PFSK-1 (cell line): ENCODE results near the gene KLF3.

ENCODE experiments used
- FOXP2 ChIP-seq: optimal IDR thresholded peaks from 2 replicates; pipeline ENCODE3; 2011; ENCODE audit warnings: borderline replicate concordance, control low read depth, inconsistent platforms; ENCODE audit not compliant: insufficient read depth; ENCODE audit errors: extremely low read length, extremely low read depth
- POLR2AphosphoS5 ChIP-seq: IDR thresholded peaks from 2 replicates; pipeline ENCODE4 v1.6.1; 2012; ENCODE audit warnings: low read depth, mild to moderate bottlenecking, control low read depth, low read length, moderate library complexity
- SIN3A ChIP-seq: IDR thresholded peaks from 2 replicates; pipeline ENCODE4 v1.6.1; 2012; ENCODE audit warnings: mild to moderate bottlenecking, low read length, moderate library complexity, borderline replicate concordance; ENCODE audit not compliant: insufficient read depth
- TAF1 ChIP-seq: IDR thresholded peaks from 2 replicates; pipeline ENCODE4 v1.6.1; 2012; ENCODE audit warnings: low read length, control low read depth, borderline replicate concordance; ENCODE audit not compliant: insufficient read depth
- TF ChIP-seq, protein P1 (sequence below), 2 experiments: IDR thresholded peaks; 2 replicates each; pipeline versions ENCODE4 v1.6.1 to v1.8.0; 2011 to 2012; ENCODE audit warnings: low read depth in 2 of 2, low read length in 2 of 2, control low read depth in 1 of 2, inconsistent platforms in 1 of 2, mild to moderate bottlenecking in 1 of 2, moderate library complexity in 1 of 2; ENCODE audit not compliant: insufficient read depth in 1 of 2

The KLF3 gene

DNA sequence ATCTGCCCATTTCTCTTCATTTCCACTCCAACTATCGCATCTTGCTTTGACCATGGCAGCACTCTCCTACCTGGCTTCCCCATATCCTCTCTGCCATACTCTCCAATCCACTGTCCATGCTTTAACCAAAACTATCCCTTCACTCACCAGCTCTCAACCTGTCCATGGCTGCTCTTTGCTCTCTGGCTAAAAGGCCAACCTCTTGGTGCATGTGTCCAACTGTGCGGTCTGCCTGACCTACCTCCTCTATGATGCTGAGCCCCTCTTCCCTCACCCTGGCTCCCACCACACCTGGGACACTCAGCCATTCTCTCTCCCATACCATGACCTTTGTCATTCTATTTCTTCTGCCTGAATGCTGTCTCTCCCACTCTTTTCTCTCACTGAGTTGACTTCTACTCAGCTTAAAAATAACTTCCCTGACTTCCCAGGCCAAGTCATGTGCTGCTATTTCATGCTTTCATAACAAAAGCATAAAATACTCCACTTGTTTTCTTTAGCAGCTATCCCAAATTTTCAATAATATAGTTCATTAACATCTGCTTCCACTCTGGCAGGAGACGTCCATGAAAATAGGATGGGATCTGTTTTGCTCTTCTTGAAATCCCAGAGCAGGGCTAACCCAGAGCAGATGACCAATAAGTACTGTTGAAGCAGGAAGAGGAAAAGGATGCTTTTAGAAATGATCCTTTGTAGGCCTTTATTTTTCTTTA, 29.8 kb upstream of the KLF3 start:
- TF ChIP-seq, protein P1, sequence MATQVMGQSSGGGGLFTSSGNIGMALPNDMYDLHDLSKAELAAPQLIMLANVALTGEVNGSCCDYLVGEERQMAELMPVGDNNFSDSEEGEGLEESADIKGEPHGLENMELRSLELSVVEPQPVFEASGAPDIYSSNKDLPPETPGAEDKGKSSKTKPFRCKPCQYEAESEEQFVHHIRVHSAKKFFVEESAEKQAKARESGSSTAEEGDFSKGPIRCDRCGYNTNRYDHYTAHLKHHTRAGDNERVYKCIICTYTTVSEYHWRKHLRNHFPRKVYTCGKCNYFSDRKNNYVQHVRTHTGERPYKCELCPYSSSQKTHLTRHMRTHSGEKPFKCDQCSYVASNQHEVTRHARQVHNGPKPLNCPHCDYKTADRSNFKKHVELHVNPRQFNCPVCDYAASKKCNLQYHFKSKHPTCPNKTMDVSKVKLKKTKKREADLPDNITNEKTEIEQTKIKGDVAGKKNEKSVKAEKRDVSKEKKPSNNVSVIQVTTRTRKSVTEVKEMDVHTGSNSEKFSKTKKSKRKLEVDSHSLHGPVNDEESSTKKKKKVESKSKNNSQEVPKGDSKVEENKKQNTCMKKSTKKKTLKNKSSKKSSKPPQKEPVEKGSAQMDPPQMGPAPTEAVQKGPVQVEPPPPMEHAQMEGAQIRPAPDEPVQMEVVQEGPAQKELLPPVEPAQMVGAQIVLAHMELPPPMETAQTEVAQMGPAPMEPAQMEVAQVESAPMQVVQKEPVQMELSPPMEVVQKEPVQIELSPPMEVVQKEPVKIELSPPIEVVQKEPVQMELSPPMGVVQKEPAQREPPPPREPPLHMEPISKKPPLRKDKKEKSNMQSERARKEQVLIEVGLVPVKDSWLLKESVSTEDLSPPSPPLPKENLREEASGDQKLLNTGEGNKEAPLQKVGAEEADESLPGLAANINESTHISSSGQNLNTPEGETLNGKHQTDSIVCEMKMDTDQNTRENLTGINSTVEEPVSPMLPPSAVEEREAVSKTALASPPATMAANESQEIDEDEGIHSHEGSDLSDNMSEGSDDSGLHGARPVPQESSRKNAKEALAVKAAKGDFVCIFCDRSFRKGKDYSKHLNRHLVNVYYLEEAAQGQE (IDR thresholded peaks at IDR 0.05; ENCODE audit: insufficient read depth in 1 of 2, low read depth in 2 of 2, low read length in 2 of 2): no peak
- TF ChIP-seq FOXP2 (no peak), TAF1 (no peak), POLR2AphosphoS5 (no peak), SIN3A (no peak)

DNA sequence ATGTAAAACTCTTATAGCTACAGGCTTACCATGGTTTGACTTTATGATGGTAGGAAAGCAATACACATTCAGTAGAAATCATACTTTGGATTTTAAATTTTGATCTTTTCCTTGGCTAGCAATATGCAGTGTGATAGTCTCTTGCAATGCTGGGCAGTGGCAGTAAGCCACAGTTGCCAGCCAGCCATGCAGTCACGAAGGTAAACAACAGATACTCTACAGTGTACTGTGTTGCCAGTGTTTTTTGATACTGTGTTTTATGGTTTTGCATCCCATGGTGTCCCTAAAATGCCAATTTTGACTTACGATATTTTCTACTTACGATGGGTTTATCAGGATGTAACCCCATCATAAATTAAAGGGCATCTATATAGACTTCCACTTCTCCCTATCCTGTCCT, 24.8 kb upstream of the KLF3 start:
- TF ChIP-seq POLR2AphosphoS5 (no peak), FOXP2 (no peak), TAF1 (no peak), SIN3A (no peak)
- TF ChIP-seq, protein P1 (IDR thresholded peaks at IDR 0.05; ENCODE audit: insufficient read depth in 1 of 2, low read depth in 2 of 2, low read length in 2 of 2): no peak

GRCh38 chr4:38641811-38642210, 22.2 kb upstream of the KLF3 start:
- TF ChIP-seq TAF1: no peak
- TF ChIP-seq FOXP2: no peak
- TF ChIP-seq, protein P1 (IDR thresholded peaks at IDR 0.05; ENCODE audit: insufficient read depth in 1 of 2, low read depth in 2 of 2, low read length in 2 of 2): no peak
- no peak for TF ChIP-seq SIN3A
- no peak for TF ChIP-seq POLR2AphosphoS5

DNA sequence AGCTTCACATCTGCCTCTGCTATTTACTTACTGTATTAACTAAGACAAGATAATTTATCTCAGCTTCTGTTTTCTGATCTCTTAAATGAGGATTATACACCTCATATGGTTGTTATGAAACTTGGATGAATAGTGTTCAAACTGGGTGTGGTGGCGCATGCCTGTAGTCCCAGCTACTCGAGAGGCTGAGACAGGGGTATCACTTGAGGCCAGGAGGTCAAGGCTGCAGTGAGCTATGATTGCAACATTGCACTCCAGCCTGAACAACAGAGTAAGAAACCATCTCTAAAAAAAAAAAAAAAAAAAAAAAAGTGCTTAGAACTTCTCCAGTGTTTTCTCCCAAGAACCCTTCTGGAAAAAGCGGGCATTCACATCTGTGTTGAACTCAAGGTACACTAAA, 19.8 kb upstream of the KLF3 start:
- TF ChIP-seq SIN3A (no peak), POLR2AphosphoS5 (no peak), FOXP2 (no peak), TAF1 (no peak)
- TF ChIP-seq, protein P1 (IDR thresholded peaks at IDR 0.05; ENCODE audit: insufficient read depth in 1 of 2, low read depth in 2 of 2, low read length in 2 of 2): no peak
